ENCODE data around the gene HTR3D. TPM values are rescaled to one million over a fixed set of nuclear protein-coding genes. Genes with fewer than 3 reads are reported as not detected.

The HTR3D gene
- total and polyA plus RNA-seq, 2 donors (not counting 1 experiment from before 2014, with no cell fraction given) = not detected

DNA sequence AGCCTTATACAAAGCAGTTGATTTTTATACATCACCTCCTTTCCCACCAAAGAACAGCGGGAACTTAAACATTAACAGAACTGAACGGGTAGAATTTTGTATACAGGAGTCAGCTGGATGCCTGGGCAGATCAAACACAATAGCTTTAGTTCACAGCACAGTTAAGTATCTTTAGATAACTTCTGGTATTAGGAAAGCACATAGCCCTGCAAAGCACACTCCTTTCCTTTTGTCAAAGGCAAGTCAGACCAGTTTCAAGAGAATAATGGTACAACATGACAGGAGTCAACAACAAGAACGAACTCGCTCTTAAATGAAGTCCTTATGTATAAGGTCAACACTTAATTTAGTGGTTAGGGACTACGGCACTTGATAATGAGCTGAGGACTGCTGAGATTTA lies 40.1 kb upstream of the HTR3D start:
- no peaks in the 10 kb centered on the region for H4K20me1 ChIP-seq (ENCODE audit: control insufficient read depth, insufficient read depth, low read length, poor library complexity, severe bottlenecking)
- peaks cover 3 to 7% of the 10 kb centered on the region in 2 experiments for H3K36me3 ChIP-seq (replicated peaks in 1 of 2; ENCODE audit: control extremely low read depth in 1 of 2, control insufficient read depth in 1 of 2, extremely low read depth in 1 of 2, insufficient read depth in 2 of 2, low read length in 1 of 2)
- intact Hi-C loops (cut with micrococcal nuclease) = no loop called here
- DNase-seq (no peak), ATAC-seq (ENCODE audit: low read depth) (no peak)
- H3K4me3 ChIP-seq (ENCODE audit: control extremely low read depth in 1 of 5, extremely low read depth in 1 of 5, insufficient read depth in 1 of 5, low read depth in 2 of 5, low read length in 4 of 5) = no peak overlapping the region
- no CpG with 5 or more reads among the region's 5 CpGs for WGBS (ENCODE audit: insufficient coverage)
- no peak overlapping the region for H2AFZ ChIP-seq (ENCODE audit: insufficient read depth, low read depth, low read length, poor library complexity, severe bottlenecking)
- Mint-ChIP-seq H3K27me3 (no peaks in the 10 kb centered on the region), H3K9me3 (ENCODE audit: insufficient read depth) (no peaks in the 10 kb centered on the region), H3K4me3 (no peak overlapping the region), H3K4me1 (no peaks in the 10 kb centered on the region), H3K27ac (no peak overlapping the region)
- no peaks in the 10 kb centered on the region for H3K27me3 ChIP-seq (replicated peaks in 1 of 4; ENCODE audit: control extremely low read depth in 1 of 4, control insufficient read depth in 3 of 4, insufficient read depth in 4 of 4, low read length in 3 of 4)
- no peak overlapping the region for H3K9ac ChIP-seq (ENCODE audit: low read length)
- no peak overlapping the region for H3K27ac ChIP-seq (ENCODE audit: low read length in 2 of 2)
- CTCF ChIA-PET = interaction anchor here (0.7 to 1.4 kb wide), 2 partner anchors 24 to 1327 kb away, joined by 3 to 6 read pairs; no protein-coding TSS in a partner anchor
- H3K4me1 ChIP-seq (ENCODE audit: control insufficient read depth in 2 of 2, insufficient read depth in 2 of 2, low read length in 2 of 2) = no peaks in the 10 kb centered on the region
- H3K9me3 ChIP-seq (ENCODE audit: control extremely low read depth in 1 of 3, control insufficient read depth in 2 of 3, insufficient read depth in 1 of 3, low read length in 2 of 3) = no peaks in the 10 kb centered on the region
- TF ChIP-seq, protein P1, sequence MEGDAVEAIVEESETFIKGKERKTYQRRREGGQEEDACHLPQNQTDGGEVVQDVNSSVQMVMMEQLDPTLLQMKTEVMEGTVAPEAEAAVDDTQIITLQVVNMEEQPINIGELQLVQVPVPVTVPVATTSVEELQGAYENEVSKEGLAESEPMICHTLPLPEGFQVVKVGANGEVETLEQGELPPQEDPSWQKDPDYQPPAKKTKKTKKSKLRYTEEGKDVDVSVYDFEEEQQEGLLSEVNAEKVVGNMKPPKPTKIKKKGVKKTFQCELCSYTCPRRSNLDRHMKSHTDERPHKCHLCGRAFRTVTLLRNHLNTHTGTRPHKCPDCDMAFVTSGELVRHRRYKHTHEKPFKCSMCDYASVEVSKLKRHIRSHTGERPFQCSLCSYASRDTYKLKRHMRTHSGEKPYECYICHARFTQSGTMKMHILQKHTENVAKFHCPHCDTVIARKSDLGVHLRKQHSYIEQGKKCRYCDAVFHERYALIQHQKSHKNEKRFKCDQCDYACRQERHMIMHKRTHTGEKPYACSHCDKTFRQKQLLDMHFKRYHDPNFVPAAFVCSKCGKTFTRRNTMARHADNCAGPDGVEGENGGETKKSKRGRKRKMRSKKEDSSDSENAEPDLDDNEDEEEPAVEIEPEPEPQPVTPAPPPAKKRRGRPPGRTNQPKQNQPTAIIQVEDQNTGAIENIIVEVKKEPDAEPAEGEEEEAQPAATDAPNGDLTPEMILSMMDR (IDR thresholded peaks at IDR 0.05) = no peak
- no peak for TF ChIP-seq EZH2 (IDR thresholded peaks at IDR 0.05; ENCODE audit: borderline replicate concordance, insufficient read depth, low read depth, low read length, poor library complexity, severe bottlenecking)
- no peak overlapping the region for H3K4me2 ChIP-seq (replicated peaks; ENCODE audit: low read depth, low read length, poor library complexity, severe bottlenecking)
- POLR2A ChIA-PET = no interaction called here
- no peaks in the 10 kb centered on the region for H3K79me2 ChIP-seq (ENCODE audit: control insufficient read depth, insufficient read depth, low read length)

DNA sequence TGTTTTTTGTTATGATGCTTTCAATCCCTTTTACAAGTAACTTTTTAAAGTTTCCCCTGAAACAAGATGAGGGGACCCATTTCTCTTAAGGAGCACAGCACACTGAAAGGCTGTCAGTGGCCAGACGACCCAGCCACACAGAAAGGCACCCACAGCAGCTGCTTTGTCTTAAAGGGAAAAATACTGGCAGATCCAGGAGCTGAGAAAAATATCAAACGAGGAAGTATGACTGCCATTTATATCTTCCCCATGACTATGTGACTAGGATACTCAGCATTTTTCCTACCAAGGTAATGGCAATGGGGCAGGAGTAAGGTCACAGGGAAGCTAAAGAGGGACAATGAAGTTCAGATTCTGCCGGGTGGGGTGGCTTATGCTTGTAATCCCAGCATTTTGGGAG lies 29.8 kb upstream of the HTR3D start:
- H3K4me3 ChIP-seq (ENCODE audit: control extremely low read depth in 1 of 5, extremely low read depth in 1 of 5, insufficient read depth in 1 of 5, low read depth in 2 of 5, low read length in 4 of 5) = no peak overlapping the region
- DNase-seq (no peak), ATAC-seq (ENCODE audit: low read depth) (no peak)
- H3K4me2 ChIP-seq (replicated peaks; ENCODE audit: low read depth, low read length, poor library complexity, severe bottlenecking) = no peak overlapping the region
- H3K9me3 ChIP-seq (ENCODE audit: control extremely low read depth in 1 of 3, control insufficient read depth in 2 of 3, insufficient read depth in 1 of 3, low read length in 2 of 3) = no peaks in the 10 kb centered on the region
- POLR2A ChIA-PET = no interaction called here
- Mint-ChIP-seq H3K4me3 (no peak overlapping the region), H3K27ac (no peak overlapping the region), H3K27me3 (no peaks in the 10 kb centered on the region), H3K9me3 (ENCODE audit: insufficient read depth) (no peaks in the 10 kb centered on the region), H3K4me1 (peaks cover 10% of the 10 kb centered on the region)
- peaks cover 16% of the 10 kb centered on the region for H3K79me2 ChIP-seq (ENCODE audit: control insufficient read depth, insufficient read depth, low read length)
- H3K9ac ChIP-seq (ENCODE audit: low read length) = no peak overlapping the region
- TF ChIP-seq, protein P1 (IDR thresholded peaks at IDR 0.05) = no peak
- TF ChIP-seq EZH2 (IDR thresholded peaks at IDR 0.05; ENCODE audit: borderline replicate concordance, insufficient read depth, low read depth, low read length, poor library complexity, severe bottlenecking) = no peak
- no peak overlapping the region for H2AFZ ChIP-seq (ENCODE audit: insufficient read depth, low read depth, low read length, poor library complexity, severe bottlenecking)
- CTCF ChIA-PET = no interaction called here
- H4K20me1 ChIP-seq (ENCODE audit: control insufficient read depth, insufficient read depth, low read length, poor library complexity, severe bottlenecking) = no peaks in the 10 kb centered on the region
- H3K4me1 ChIP-seq (ENCODE audit: control insufficient read depth in 2 of 2, insufficient read depth in 2 of 2, low read length in 2 of 2) = peaks cover 10 to 11% of the 10 kb centered on the region in 2 donors
- H3K27me3 ChIP-seq (replicated peaks in 1 of 4; ENCODE audit: control extremely low read depth in 1 of 4, control insufficient read depth in 3 of 4, insufficient read depth in 4 of 4, low read length in 3 of 4) = no peaks in the 10 kb centered on the region
- 100% methylated on average over 2 of the region's 3 CpGs for WGBS (ENCODE audit: insufficient coverage)
- H3K36me3 ChIP-seq (replicated peaks in 1 of 2; ENCODE audit: control extremely low read depth in 1 of 2, control insufficient read depth in 1 of 2, extremely low read depth in 1 of 2, insufficient read depth in 2 of 2, low read length in 1 of 2) = peaks cover 0 to 4% of the 10 kb centered on the region in 2 experiments
- no peak overlapping the region for H3K27ac ChIP-seq (ENCODE audit: low read length in 2 of 2)
- intact Hi-C loops (cut with micrococcal nuclease) = no loop called here

Data from B cell (primary cell).